ENCODE measurements around the gene MROH8. TPM values are rescaled to one million over a fixed set of nuclear protein-coding genes. Genes with fewer than 3 reads are reported as not detected.

MROH8 gene
- total RNA-seq = 3.6 TPM
- long read RNA-seq, partial matches to known transcripts = 0 of 3 reads
- long read RNA-seq, other reads (novel, unspliced or antisense) = 3 of 3 reads

- Histone ChIP-seq H3K27me3 (ENCODE audit: low read depth) (no peaks in the 10 kb centered on the region), H3K9me3 (replicated peaks) (no peaks in the 10 kb centered on the region), H3K4me3 (peak within 1 kb of the TSS; percentile 76), H3K36me3 (peaks cover 6% of the 10 kb centered on the region), H3K4me1 (peaks cover 48% of the 10 kb centered on the region), H3K27ac (replicated peaks) (peak within 1 kb of the TSS; percentile 98)
- DNase-seq = peak; percentile 99
- TF ChIP-seq CTCF (IDR thresholded peaks at IDR 0.05; ENCODE audit: borderline replicate concordance) = no peak
- intact Hi-C loops (cut with micrococcal nuclease) = no loop called here
Measured at GRCh38 chr20:37178839-37179682, at the start of gene MROH8, which contains the start of gene RPN2. Gene MROH8, minus strand, starts transcription at chr20:37179548. Gene RPN2, plus strand, starts transcription at chr20:37179330. Its CDS starts 27 bp downstream, at chr20:37179357.

GRCh38 chr20:37228656-37229055, 49.3 kb upstream of the MROH8 start:
- Histone ChIP-seq H3K36me3 (peaks cover 99% of the 10 kb centered on the region), H3K27ac (replicated peaks) (peak overlapping the region; percentile 75), H3K9me3 (replicated peaks) (no peaks in the 10 kb centered on the region), H3K4me1 (peaks cover 48% of the 10 kb centered on the region), H3K27me3 (ENCODE audit: low read depth) (no peaks in the 10 kb centered on the region), H3K4me3 (no peak overlapping the region)
- intact Hi-C loops (cut with micrococcal nuclease) = no loop called here
- TF ChIP-seq CTCF (IDR thresholded peaks at IDR 0.05; ENCODE audit: borderline replicate concordance) = no peak
- peak; percentile 28 for DNase-seq

GRCh38 chr20:37228082-37228481, 48.7 kb upstream of the MROH8 start:
- DNase-seq = no peak
- Histone ChIP-seq H3K27me3 (ENCODE audit: low read depth) (no peaks in the 10 kb centered on the region), H3K27ac (replicated peaks) (peak overlapping the region; percentile 75), H3K4me1 (peaks cover 51% of the 10 kb centered on the region), H3K36me3 (peaks cover 99% of the 10 kb centered on the region), H3K4me3 (no peak overlapping the region), H3K9me3 (replicated peaks) (no peaks in the 10 kb centered on the region)
- intact Hi-C loops (cut with micrococcal nuclease) = no loop called here
- no peak for TF ChIP-seq CTCF (IDR thresholded peaks at IDR 0.05; ENCODE audit: borderline replicate concordance)

GRCh38 chr20:37226889-37227288, 47.5 kb upstream of the MROH8 start:
- Histone ChIP-seq H3K4me3 (no peak overlapping the region), H3K9me3 (replicated peaks) (no peaks in the 10 kb centered on the region), H3K36me3 (peaks cover 88% of the 10 kb centered on the region), H3K27ac (replicated peaks) (peak overlapping the region; percentile 75), H3K4me1 (peaks cover 59% of the 10 kb centered on the region), H3K27me3 (ENCODE audit: low read depth) (no peaks in the 10 kb centered on the region)
- DNase-seq = peak; percentile 60
- intact Hi-C loops (cut with micrococcal nuclease) = no loop called here
- no peak for TF ChIP-seq CTCF (IDR thresholded peaks at IDR 0.05; ENCODE audit: borderline replicate concordance)

GRCh38 chr20:37225146-37225545, 45.8 kb upstream of the MROH8 start:
- intact Hi-C loops (cut with micrococcal nuclease) = no loop called here
- no peak overlapping the region for H3K4me3 ChIP-seq
- H3K36me3 ChIP-seq = peaks cover 70% of the 10 kb centered on the region
- H3K4me1 ChIP-seq = peaks cover 59% of the 10 kb centered on the region
- no peaks in the 10 kb centered on the region for H3K9me3 ChIP-seq (replicated peaks)
- no peak overlapping the region for H3K27ac ChIP-seq (replicated peaks)
- no peak for DNase-seq
- no peaks in the 10 kb centered on the region for H3K27me3 ChIP-seq (ENCODE audit: low read depth)
- TF ChIP-seq CTCF (IDR thresholded peaks at IDR 0.05; ENCODE audit: borderline replicate concordance) = no peak
